ENCODE results near the gene GYS1.

GRCh38 chr19:49014123-49014869 lies 21.2 kb upstream of the GYS1 start:
- TF ChIP-seq CTCF (IDR thresholded peaks at IDR 0.05) (no peak), POLR2A (IDR thresholded peaks at IDR 0.05) (no peak)

Data from adrenal gland (tissue), 5 donors.